HFF-Myc (cell line): ENCODE data around the gene RERE.
"Not testable (repeated sequence)": the region's sequence is repeated elsewhere in the genome, so short reads cannot be mapped to it uniquely, and the experiment has no call there.

Source experiments
- DNase-seq: peaks from one replicate; pipeline ENCODE4 v3.0.0-alpha.2; 2011; ENCODE audit warnings: low read depth; ENCODE audit errors: extremely low read depth
- H3K4me3 ChIP-seq: replicated peaks from 2 replicates; pipeline ENCODE4 v1.5.1; 2011; ENCODE audit warnings: low read depth, mild to moderate bottlenecking, control low read depth, low read length
- CTCF ChIP-seq: IDR thresholded peaks from 2 replicates; pipeline ENCODE4 v1.5.1; 2012; ENCODE audit warnings: mild to moderate bottlenecking, low read depth, low read length, control low read depth; ENCODE audit errors: missing control alignments

Gene RERE

GRCh38 chr1:8789314-8790214 is 27.9 kb downstream of the RERE start:
- no peak overlapping the region for H3K4me3 ChIP-seq
- TF ChIP-seq CTCF, result no peak
- DNase-seq, result no peak

- TF ChIP-seq CTCF, result no peak
- H3K4me3 ChIP-seq, result no peak overlapping the region
- DNase-seq, result no peak
Observed at GRCh38 chr1:8787218-8787617, 30.2 kb downstream of the RERE start.

- not testable (repeated sequence) for H3K4me3 ChIP-seq, DNase-seq
Observed at GRCh38 chr1:8786204-8786603, 31.2 kb downstream of the RERE start.

GRCh38 chr1:8782955-8783354 is 34.5 kb downstream of the RERE start:
- no peak overlapping the region for H3K4me3 ChIP-seq
- no peak for DNase-seq
- TF ChIP-seq CTCF, result no peak

- no peak for TF ChIP-seq CTCF
- no peak for DNase-seq
- no peak overlapping the region for H3K4me3 ChIP-seq
Observed at GRCh38 chr1:8782001-8782620, 35.3 kb downstream of the RERE start.

GRCh38 chr1:8780405-8780804 is 37.0 kb downstream of the RERE start:
- DNase-seq, result no peak
- TF ChIP-seq CTCF, result no peak
- no peak overlapping the region for H3K4me3 ChIP-seq

- no peak overlapping the region for H3K4me3 ChIP-seq
- no peak for DNase-seq
- no peak for TF ChIP-seq CTCF
Observed at GRCh38 chr1:8777867-8778266, 39.6 kb downstream of the RERE start.
